Suppressor macrophage (primary cell): ENCODE data around the gene SAMD10.
A peak's percentile ranks its signal among the peaks of the same experiment; 100 is the strongest.

Experiments used
- DNase-seq, 4 experiments: peaks; one replicate each; pipeline ENCODE4 v3.0.0-alpha.2; 2020 to 2022

Gene SAMD10

GRCh38 chr20:63955827-63956663 lies 23.4 kb downstream of the SAMD10 start, which contains the start of gene UCKL1:
UCKL1 (minus strand) TSS chr20:63956416; CDS start chr20:63956372, 44 bp downstream.
- DNase-seq = peak; percentile 89 to 96 (median 94)

- DNase-seq = peak; percentile 41 to 82 (median 54)
These were observed 24.1 kb downstream of the SAMD10 start for GRCh38 chr20:63955281-63955826.

GRCh38 chr20:63953764-63954429 lies 25.5 kb downstream of the SAMD10 start:
- no peak for DNase-seq

- no peak for DNase-seq
These were observed 26.7 kb downstream of the SAMD10 start for GRCh38 chr20:63952769-63953168.

- DNase-seq = no peak
These were observed 27.3 kb downstream of the SAMD10 start for GRCh38 chr20:63952210-63952535.

- DNase-seq = no peak
These were observed 27.8 kb downstream of the SAMD10 start for GRCh38 chr20:63951398-63952209.

GRCh38 chr20:63950701-63951397 lies 28.6 kb downstream of the SAMD10 start:
- DNase-seq = no peak

GRCh38 chr20:63947638-63948456 lies 31.6 kb downstream of the SAMD10 start:
- DNase-seq = peak in 2 of 4 experiments; percentile 30 to 41

- DNase-seq = no peak
These were observed 32.3 kb downstream of the SAMD10 start for GRCh38 chr20:63946986-63947637.

GRCh38 chr20:63945921-63946920 lies 33.2 kb downstream of the SAMD10 start:
- no peak for DNase-seq

- no peak for DNase-seq
These were observed 34.3 kb downstream of the SAMD10 start for GRCh38 chr20:63945031-63945658.

GRCh38 chr20:63944078-63944941 lies 35.1 kb downstream of the SAMD10 start:
- no peak for DNase-seq

GRCh38 chr20:63943808-63944077 lies 35.7 kb downstream of the SAMD10 start:
- DNase-seq = no peak

- DNase-seq = no peak
These were observed 36.3 kb downstream of the SAMD10 start for GRCh38 chr20:63942969-63943807.

- DNase-seq = peak; percentile 30 to 77 (median 52)
These were observed 37.0 kb downstream of the SAMD10 start for GRCh38 chr20:63942250-63942951.

- peak; percentile 37 to 81 (median 70) for DNase-seq
These were observed 38.0 kb downstream of the SAMD10 start for GRCh38 chr20:63941282-63942081.
